Endothelial cell of umbilical vein (primary cell): ENCODE results near the gene GNE. TPM values are rescaled to one million over a fixed set of nuclear protein-coding genes. Genes with fewer than 3 reads are reported as not detected.

ENCODE experiments used
- Bru-seq: library from RNA; stranded (reverse); fragments of 400-500 nt; gene quantifications from one replicate; lab custom pipeline; 2021; lab: Mats Ljungman, UMichigan
- BruChase-seq, 2 experiments: library from RNA; stranded (reverse); fragments of 400-500 nt; gene quantifications; one replicate each; lab custom pipeline; 2021; lab: Mats Ljungman, UMichigan
- BruUV-seq: library from RNA; stranded (reverse); fragments of 400-500 nt; replicated peaks from 2 replicates; lab custom pipeline; 2021; lab: Mats Ljungman, UMichigan
- CTCF ChIA-PET: fragments of 300-600, 350-600 bp; sonication (Branson Sonifier 250); formaldehyde crosslinking; loops from one replicate; lab custom pipeline; 2021; ENCODE audit warnings: antibody characterized with exemption, inconsistent platforms; lab: Charles Lee
- POLR2A ChIA-PET: fragments of 300-600, 350-600 bp; sonication (Branson Sonifier 250); formaldehyde crosslinking; loops from one replicate; lab custom pipeline; 2021; ENCODE audit warnings: antibody characterized with exemption, inconsistent platforms; lab: Charles Lee
- DNase-seq: peaks from one replicate; pipeline ENCODE4 v3.0.0-alpha.2; 2011; ENCODE audit warnings: low read depth, low spot score
- FAIRE-seq: peaks from 2 replicates; lab custom pipeline; 2011; peaks lifted over from hg19 to GRCh38; lab: Jason Lieb, UNC
- H2AFZ ChIP-seq: 2 replicates; pipeline ENCODE4 v1.6.0; 2012; ENCODE audit warnings: low read depth, low read length, control low read depth, inconsistent platforms
- H3K27ac ChIP-seq: 2 replicates; pipeline ENCODE4 v1.5.1; 2011; ENCODE audit warnings: low read depth, mild to moderate bottlenecking, control low read depth, low read length, moderate library complexity; ENCODE audit not compliant: insufficient read depth
- H3K27me3 ChIP-seq, 2 experiments: 2 replicates each; pipeline versions ENCODE4 v1.6.0 to v1.6.1; 2011; ENCODE audit warnings: low read length in 2 of 2, mixed read lengths in 1 of 2; ENCODE audit not compliant: control insufficient read depth in 2 of 2, insufficient read depth in 2 of 2
- H3K36me3 ChIP-seq, 2 experiments: 2 replicates in 1 of 2; 3 replicates in 1 of 2; pipeline ENCODE4 v1.5.1; 2011; ENCODE audit warnings: low read length in 2 of 2, mild to moderate bottlenecking in 1 of 2, moderate library complexity in 1 of 2; ENCODE audit not compliant: control insufficient read depth in 2 of 2, insufficient read depth in 2 of 2; ENCODE audit errors: extremely low read depth in 1 of 2
- H3K4me1 ChIP-seq: 3 replicates; pipeline ENCODE4 v1.5.1; 2011; ENCODE audit warnings: mild to moderate bottlenecking, low read length; ENCODE audit not compliant: control insufficient read depth, insufficient read depth; ENCODE audit errors: extremely low read depth
- H3K4me2 ChIP-seq: 2 replicates; pipeline ENCODE4 v1.6.1; 2011; ENCODE audit warnings: low read length, control low read depth, mixed read lengths; ENCODE audit not compliant: insufficient read depth
- H3K4me3 ChIP-seq, 3 experiments: fragments of 200-600 bp in 1 of 3; sonication (generic), shearing (Covaris generic) in 1 of 3; replicated peaks in 1 of 3; 2 replicates each; pipeline ENCODE4 v1.5.1; 2011 to 2016; ENCODE audit warnings: control low read depth in 3 of 3, low read length in 3 of 3, mild to moderate bottlenecking in 2 of 3, inconsistent platforms in 1 of 3, low read depth in 1 of 3, moderate library complexity in 1 of 3; ENCODE audit not compliant: insufficient read depth in 1 of 3
- H3K79me2 ChIP-seq: 2 replicates; pipeline ENCODE4 v1.6.0; 2012; ENCODE audit warnings: low read length, inconsistent platforms; ENCODE audit not compliant: control insufficient read depth, insufficient read depth
- H3K9ac ChIP-seq: replicated peaks from 2 replicates; pipeline ENCODE3; 2011; ENCODE audit warnings: low read length, control low read depth; ENCODE audit not compliant: insufficient read depth; ENCODE audit errors: extremely low read depth
- H3K9me1 ChIP-seq: replicated peaks from 3 replicates; pipeline ENCODE4 v1.6.0; 2011; ENCODE audit warnings: mild to moderate bottlenecking, low read length; ENCODE audit not compliant: control insufficient read depth, insufficient read depth; ENCODE audit errors: extremely low read depth
- H3K9me3 ChIP-seq: replicated peaks from 2 replicates; pipeline ENCODE4 v1.5.1; 2012; ENCODE audit warnings: low read length, inconsistent platforms; ENCODE audit not compliant: control insufficient read depth, insufficient read depth
- H4K20me1 ChIP-seq: replicated peaks from 2 replicates; pipeline ENCODE3; 2011; ENCODE audit warnings: mild to moderate bottlenecking, low read length; ENCODE audit not compliant: control insufficient read depth, insufficient read depth; ENCODE audit errors: extremely low read depth
- EZH2 ChIP-seq: IDR thresholded peaks from 2 replicates; pipeline ENCODE4 v1.6.1; 2012; ENCODE audit warnings: borderline replicate concordance, low read depth, mild to moderate bottlenecking, moderate library complexity, low read length, inconsistent platforms; ENCODE audit not compliant: severe bottlenecking
- FOS ChIP-seq: IDR thresholded peaks from 2 replicates; pipeline ENCODE4 v1.6.1; 2011; ENCODE audit warnings: mild to moderate bottlenecking, low read length, moderate library complexity, borderline replicate concordance; ENCODE audit not compliant: insufficient read depth
- GATA2 ChIP-seq: IDR thresholded peaks from 2 replicates; pipeline ENCODE4 v1.7.0; 2011; ENCODE audit warnings: low read depth, mild to moderate bottlenecking, moderate library complexity, mixed read lengths, low read length; ENCODE audit not compliant: insufficient read length, insufficient read depth
- JUN ChIP-seq: IDR thresholded peaks from 2 replicates; pipeline ENCODE4 v1.6.1; 2011; ENCODE audit warnings: borderline replicate concordance, low read depth; ENCODE audit not compliant: insufficient read length, insufficient read depth
- MYC ChIP-seq: IDR thresholded peaks from one replicate; pipeline ENCODE4 v1.6.1; 2011; ENCODE audit warnings: mild to moderate bottlenecking, low read depth, low read length
- POLR2A ChIP-seq: IDR thresholded peaks from 2 replicates; pipeline ENCODE4 v1.6.1; 2012; ENCODE audit warnings: low read depth, mild to moderate bottlenecking, control low read depth, low read length
- POLR2AphosphoS5 ChIP-seq: IDR thresholded peaks from 2 replicates; pipeline ENCODE4 v1.6.1; 2012; ENCODE audit warnings: low read depth, mild to moderate bottlenecking, control low read depth, low read length, moderate library complexity; ENCODE audit not compliant: insufficient read depth
- dilution Hi-C: fragments of 300-500 bp; cut with MboI; formaldehyde crosslinking; loops from one replicate; pipeline ENCODE4 v1.15.0; 2019; ENCODE audit warnings: low sequenced_read_pairs; ENCODE audit not compliant: extremely low pct_ligation_motif_present
- intact Hi-C: fragments of 100-400 bp; cut with micrococcal nuclease; formaldehyde crosslinking; loops from one replicate; pipeline ENCODE4 v1.10.0; 2022
- long read RNA-seq: library from polyadenylated mRNA; stranded (forward); transcript quantifications from one replicate; pipeline ENCODE4 v2.0.0, GENCODE V29; 2021
- polyA minus RNA-seq, 3 experiments: library from RNA; depleted of rRNA, polyadenylated mRNA; stranded (reverse); fragments of >200 nt; gene quantifications; 1 replicate in 1 of 3; 2 replicates in 2 of 3; pipeline ENCODE4 v1.2.3, GENCODE V29; 2011
- polyA plus RNA-seq, 4 experiments: library from polyadenylated mRNA; depleted of rRNA in 3 of 4; stranded (reverse) in 3 of 4; unstranded in 1 of 4; fragments of >200 nt; gene quantifications; 2 replicates each; pipeline versions ENCODE4 v1.2.1 to v1.2.3, GENCODE V29; 2011 to 2012; ENCODE audit warnings: missing spikeins in 1 of 4
- total RNA-seq: library from RNA; stranded (reverse); gene quantifications from 2 replicates; pipeline ENCODE4 v1.2.3, GENCODE V29; 2021
- TF ChIP-seq, protein P1 (sequence below): IDR thresholded peaks from 2 replicates; pipeline ENCODE4 v1.6.1; 2011; ENCODE audit not compliant: insufficient read depth, insufficient read length
- TF ChIP-seq, protein P2 (sequence below), 2 donors: IDR thresholded peaks; 1 replicate in 1 of 2; 2 replicates in 1 of 2; pipeline ENCODE4 v1.5.1; 2011; ENCODE audit warnings: low read length in 2 of 2, mild to moderate bottlenecking in 2 of 2, moderate library complexity in 2 of 2, control low read depth in 1 of 2, inconsistent platforms in 1 of 2, low read depth in 1 of 2; ENCODE audit not compliant: insufficient read depth in 1 of 2; ENCODE audit errors: extremely low read depth in 1 of 2

Gene GNE, protein sequence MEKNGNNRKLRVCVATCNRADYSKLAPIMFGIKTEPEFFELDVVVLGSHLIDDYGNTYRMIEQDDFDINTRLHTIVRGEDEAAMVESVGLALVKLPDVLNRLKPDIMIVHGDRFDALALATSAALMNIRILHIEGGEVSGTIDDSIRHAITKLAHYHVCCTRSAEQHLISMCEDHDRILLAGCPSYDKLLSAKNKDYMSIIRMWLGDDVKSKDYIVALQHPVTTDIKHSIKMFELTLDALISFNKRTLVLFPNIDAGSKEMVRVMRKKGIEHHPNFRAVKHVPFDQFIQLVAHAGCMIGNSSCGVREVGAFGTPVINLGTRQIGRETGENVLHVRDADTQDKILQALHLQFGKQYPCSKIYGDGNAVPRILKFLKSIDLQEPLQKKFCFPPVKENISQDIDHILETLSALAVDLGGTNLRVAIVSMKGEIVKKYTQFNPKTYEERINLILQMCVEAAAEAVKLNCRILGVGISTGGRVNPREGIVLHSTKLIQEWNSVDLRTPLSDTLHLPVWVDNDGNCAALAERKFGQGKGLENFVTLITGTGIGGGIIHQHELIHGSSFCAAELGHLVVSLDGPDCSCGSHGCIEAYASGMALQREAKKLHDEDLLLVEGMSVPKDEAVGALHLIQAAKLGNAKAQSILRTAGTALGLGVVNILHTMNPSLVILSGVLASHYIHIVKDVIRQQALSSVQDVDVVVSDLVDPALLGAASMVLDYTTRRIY
- 11.4 and 12.3 TPM in 2 replicates for total RNA-seq
- polyA plus RNA-seq, result 6.6 and 8.5 TPM in 2 replicates
- 9.5 and 9.9 TPM in 2 replicates for polyA plus RNA-seq (2011; cell fraction: cytosol; rRNA removed)
- 9.1 and 9.3 TPM in 2 replicates for polyA plus RNA-seq (2011; cell fraction: nucleus; rRNA removed)
- 10.6 and 11.5 TPM in 2 replicates for polyA plus RNA-seq (2012)
- polyA minus RNA-seq, result 29.7 and 35.8 TPM in 2 replicates
- 20.2 TPM for polyA minus RNA-seq (2011; cell fraction: cytosol; rRNA and poly(A)+ RNA removed)
- 11.4 and 13.6 TPM in 2 replicates for polyA minus RNA-seq (2011; cell fraction: nucleus; rRNA and poly(A)+ RNA removed)
- percentile 63 among the genes with signal in this experiment for Bru-seq, nascent RNA
- BruChase-seq, experiment 1, labeled RNA remaining after a 6-hour chase, result percentile 51 among the genes with signal in this experiment
- percentile 61 among the genes with signal in this experiment for BruChase-seq, experiment 2, labeled RNA remaining after a 2-hour chase
- long read RNA-seq, full-length matches to known transcripts, result 2 of 6 reads
- long read RNA-seq, partial matches to known transcripts, result 1 of 6 reads
- long read RNA-seq, other reads (novel, unspliced or antisense), result 3 of 6 reads

GRCh38 chr9:36258208-36258995 is at the start of gene GNE:
GNE (minus strand) TSS chr9:36258448; CDS start chr9:36249355, 9,093 bp downstream.
- FAIRE-seq (peak; percentile 89), DNase-seq (peak; percentile 95)
- H3K27ac ChIP-seq, result peak within 1 kb of the TSS; percentile 44
- peak within 1 kb of the TSS; percentile 52 for H3K9ac ChIP-seq
- peak within 1 kb of the TSS; percentile 81 for H3K4me2 ChIP-seq
- no peaks in the 10 kb centered on the region for H3K27me3 ChIP-seq
- peak within 1 kb of the TSS; percentile 63 for H2AFZ ChIP-seq
- H3K9me3 ChIP-seq, result no peaks in the 10 kb centered on the region
- ChIA-PET CTCF (interaction anchor here (0.9 to 3.0 kb wide), 3 partner anchors 60 to 70 kb away, joined by 3 to 16 read pairs (median 4); no protein-coding TSS in a partner anchor), POLR2A (interaction anchor here (0.7 to 1.2 kb wide), 3 partner anchors 9 to 49 kb away, joined by 3 read pairs; no protein-coding TSS in a partner anchor)
- no peaks in the 10 kb centered on the region for H4K20me1 ChIP-seq
- no peaks in the 10 kb centered on the region for H3K9me1 ChIP-seq
- dilution Hi-C loops, result no loop called here
- peaks cover 4% of the 10 kb centered on the region for H3K4me1 ChIP-seq
- BruUV-seq, result TSS peak; percentile 78
- H3K79me2 ChIP-seq, result peaks cover 17% of the 10 kb centered on the region
- TF ChIP-seq EZH2 (no peak), GATA2 (no peak), POLR2A (peak; percentile 83), FOS (no peak), POLR2AphosphoS5 (peak; percentile 96), JUN (no peak), MYC (no peak)
- TF ChIP-seq, protein P1, sequence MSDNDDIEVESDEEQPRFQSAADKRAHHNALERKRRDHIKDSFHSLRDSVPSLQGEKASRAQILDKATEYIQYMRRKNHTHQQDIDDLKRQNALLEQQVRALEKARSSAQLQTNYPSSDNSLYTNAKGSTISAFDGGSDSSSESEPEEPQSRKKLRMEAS, result peak; percentile 32
- TF ChIP-seq, protein P2, sequence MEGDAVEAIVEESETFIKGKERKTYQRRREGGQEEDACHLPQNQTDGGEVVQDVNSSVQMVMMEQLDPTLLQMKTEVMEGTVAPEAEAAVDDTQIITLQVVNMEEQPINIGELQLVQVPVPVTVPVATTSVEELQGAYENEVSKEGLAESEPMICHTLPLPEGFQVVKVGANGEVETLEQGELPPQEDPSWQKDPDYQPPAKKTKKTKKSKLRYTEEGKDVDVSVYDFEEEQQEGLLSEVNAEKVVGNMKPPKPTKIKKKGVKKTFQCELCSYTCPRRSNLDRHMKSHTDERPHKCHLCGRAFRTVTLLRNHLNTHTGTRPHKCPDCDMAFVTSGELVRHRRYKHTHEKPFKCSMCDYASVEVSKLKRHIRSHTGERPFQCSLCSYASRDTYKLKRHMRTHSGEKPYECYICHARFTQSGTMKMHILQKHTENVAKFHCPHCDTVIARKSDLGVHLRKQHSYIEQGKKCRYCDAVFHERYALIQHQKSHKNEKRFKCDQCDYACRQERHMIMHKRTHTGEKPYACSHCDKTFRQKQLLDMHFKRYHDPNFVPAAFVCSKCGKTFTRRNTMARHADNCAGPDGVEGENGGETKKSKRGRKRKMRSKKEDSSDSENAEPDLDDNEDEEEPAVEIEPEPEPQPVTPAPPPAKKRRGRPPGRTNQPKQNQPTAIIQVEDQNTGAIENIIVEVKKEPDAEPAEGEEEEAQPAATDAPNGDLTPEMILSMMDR (IDR thresholded peaks at IDR 0.05; ENCODE audit: extremely low read depth in 1 of 2, insufficient read depth in 1 of 2, low read depth in 1 of 2, low read length in 2 of 2), result no peak
- peak within 1 kb of the TSS; percentile 65 to 84 (median 66) for H3K4me3 ChIP-seq
- no peaks in the 10 kb centered on the region for H3K36me3 ChIP-seq
- intact Hi-C loops, result loop anchor here (5.0 to 10.0 kb wide), 2 partner anchors 144 to 296 kb away; partner anchors contain the start of gene RNF38
